ENCODE data around the gene SYPL2.

The SYPL2 gene

GRCh38 chr1:109501644-109502363, 35.5 kb downstream of the SYPL2 start:
- no peak for DNase-seq (ENCODE audit: low read depth)
- no peak overlapping the region for H3K4me3 ChIP-seq (ENCODE audit: low read length)
- TF ChIP-seq, protein P1, sequence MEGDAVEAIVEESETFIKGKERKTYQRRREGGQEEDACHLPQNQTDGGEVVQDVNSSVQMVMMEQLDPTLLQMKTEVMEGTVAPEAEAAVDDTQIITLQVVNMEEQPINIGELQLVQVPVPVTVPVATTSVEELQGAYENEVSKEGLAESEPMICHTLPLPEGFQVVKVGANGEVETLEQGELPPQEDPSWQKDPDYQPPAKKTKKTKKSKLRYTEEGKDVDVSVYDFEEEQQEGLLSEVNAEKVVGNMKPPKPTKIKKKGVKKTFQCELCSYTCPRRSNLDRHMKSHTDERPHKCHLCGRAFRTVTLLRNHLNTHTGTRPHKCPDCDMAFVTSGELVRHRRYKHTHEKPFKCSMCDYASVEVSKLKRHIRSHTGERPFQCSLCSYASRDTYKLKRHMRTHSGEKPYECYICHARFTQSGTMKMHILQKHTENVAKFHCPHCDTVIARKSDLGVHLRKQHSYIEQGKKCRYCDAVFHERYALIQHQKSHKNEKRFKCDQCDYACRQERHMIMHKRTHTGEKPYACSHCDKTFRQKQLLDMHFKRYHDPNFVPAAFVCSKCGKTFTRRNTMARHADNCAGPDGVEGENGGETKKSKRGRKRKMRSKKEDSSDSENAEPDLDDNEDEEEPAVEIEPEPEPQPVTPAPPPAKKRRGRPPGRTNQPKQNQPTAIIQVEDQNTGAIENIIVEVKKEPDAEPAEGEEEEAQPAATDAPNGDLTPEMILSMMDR (conservative IDR thresholded peaks at IDR 0.05; ENCODE audit: low read length) = no peak

- TF ChIP-seq, protein P1 (conservative IDR thresholded peaks at IDR 0.05; ENCODE audit: low read length) = no peak
- no peak for DNase-seq (ENCODE audit: low read depth)
Measured at GRCh38 chr1:109502364-109502851, 36.1 kb downstream of the SYPL2 start.

DNA sequence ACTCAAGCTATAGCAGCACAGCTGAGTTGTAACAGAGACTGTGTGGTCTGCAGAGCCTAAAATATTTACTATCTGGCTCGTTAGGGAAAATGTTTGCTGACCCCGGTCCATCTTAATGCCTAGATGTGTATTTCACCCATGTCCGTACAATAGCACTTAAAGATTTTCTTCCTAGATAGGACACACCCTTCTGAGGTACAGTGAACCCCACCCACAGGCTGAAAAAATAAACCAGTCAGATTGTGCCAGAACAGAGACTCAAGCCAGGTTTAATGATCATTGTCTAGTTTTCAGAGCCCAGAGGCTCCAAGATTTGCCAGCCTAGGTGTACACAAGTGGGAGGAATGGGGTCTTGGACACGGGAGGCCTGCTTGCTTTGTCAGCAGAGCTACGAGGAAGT, 37.6 kb downstream of the SYPL2 start:
- no peak for DNase-seq (ENCODE audit: low read depth)
- H3K4me3 ChIP-seq (ENCODE audit: low read length) = no peak overlapping the region
- TF ChIP-seq, protein P1 (conservative IDR thresholded peaks at IDR 0.05; ENCODE audit: low read length) = no peak

More at GRCh38 chr1:109502364-109502851, 36.1 kb downstream of the SYPL2 start:
- no peak overlapping the region for H3K4me3 ChIP-seq (ENCODE audit: low read length)

- TF ChIP-seq, protein P1 (conservative IDR thresholded peaks at IDR 0.05; ENCODE audit: low read length) = no peak
- DNase-seq (ENCODE audit: low read depth) = no peak
- no peak overlapping the region for H3K4me3 ChIP-seq (ENCODE audit: low read length)
Measured at GRCh38 chr1:109504974-109505373, 38.6 kb downstream of the SYPL2 start.

DNA sequence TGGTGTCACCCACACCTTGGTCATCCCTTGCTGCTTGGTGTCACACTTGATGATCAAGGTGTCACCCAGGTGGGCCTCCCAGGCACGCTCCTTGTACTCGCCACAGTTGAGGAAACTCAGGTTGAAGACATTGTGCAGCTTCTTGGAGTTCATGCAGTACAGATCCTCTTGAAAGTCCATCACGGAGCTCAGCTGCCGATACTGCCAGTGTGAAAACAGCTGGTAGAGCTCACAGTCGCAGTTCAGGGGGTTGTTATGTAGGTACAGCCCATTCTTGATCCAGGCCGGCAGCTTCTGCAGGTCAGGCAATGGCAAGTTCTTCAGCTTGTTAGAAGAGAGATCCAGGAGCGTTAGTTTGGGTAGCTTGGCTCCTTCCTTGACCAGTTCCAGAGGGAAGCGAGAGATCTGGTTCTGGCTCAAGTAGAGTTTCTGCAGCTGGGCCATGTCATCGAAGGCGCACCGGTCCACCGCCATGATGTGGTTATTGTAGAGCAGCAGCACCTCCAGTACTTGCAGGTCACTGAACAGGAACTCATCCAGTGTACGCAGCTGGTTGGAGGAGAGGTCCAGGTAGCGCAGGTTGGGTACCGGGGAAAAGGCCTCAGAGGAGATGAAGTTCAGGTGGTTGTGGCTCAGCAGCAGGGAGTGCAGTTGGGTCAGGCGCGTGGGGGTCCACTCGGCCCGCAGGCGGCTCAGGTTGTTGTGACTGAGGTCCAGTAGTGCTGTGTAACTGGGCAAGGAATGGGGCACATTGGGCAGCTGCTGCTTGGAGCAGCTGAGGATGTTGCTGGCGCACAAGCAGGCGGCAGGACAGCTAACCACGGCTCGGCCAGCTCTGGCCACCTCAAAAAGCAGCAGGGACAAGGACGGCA, 41.9 kb downstream of the SYPL2 start:
- no peak for DNase-seq (ENCODE audit: low read depth)
- H3K4me3 ChIP-seq (ENCODE audit: low read length) = no peak overlapping the region
- TF ChIP-seq, protein P1 (conservative IDR thresholded peaks at IDR 0.05; ENCODE audit: low read length) = no peak

DNA sequence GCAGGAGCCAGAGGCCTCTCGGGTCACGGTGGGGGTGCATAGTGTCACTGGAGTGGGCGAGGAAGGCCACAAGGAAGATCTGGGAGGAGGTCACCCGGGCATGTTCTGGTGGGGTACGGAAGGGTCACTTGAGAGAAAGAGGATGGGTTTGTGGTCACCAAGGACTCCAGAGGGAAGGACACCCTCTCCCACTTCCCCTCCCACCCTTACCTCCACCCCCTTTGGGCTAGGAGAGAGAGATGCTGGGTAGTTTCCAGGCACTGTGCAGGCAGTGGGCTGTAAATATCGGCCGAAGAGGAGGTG, 42.5 kb downstream of the SYPL2 start:
- no peak for DNase-seq (ENCODE audit: low read depth)
- TF ChIP-seq, protein P1 (conservative IDR thresholded peaks at IDR 0.05; ENCODE audit: low read length) = no peak
- peak overlapping the region; percentile 40; the same call in 1 of the 2 replicates for H3K4me3 ChIP-seq (ENCODE audit: low read length)

Data from AG10803 (cell line).